RWPE2 (cell line): ENCODE measurements around the gene ATXN3L.

Experiments used
- ATAC-seq: fragments of 200-7000 bp; cut with Tn5 transposase; 3 replicates; pipeline ENCODE4 v1.9.1; 2021; ENCODE audit warnings: low read depth
- DNase-seq: peaks from one replicate; pipeline ENCODE4 v3.0.0-alpha.2; 2020; ENCODE audit warnings: low spot score
- H3K27ac ChIP-seq: fragments of 450-650 bp; 2 replicates; pipeline ENCODE4 v1.5.1; 2017; ENCODE audit warnings: mild to moderate bottlenecking; ENCODE audit not compliant: poor library complexity, severe bottlenecking
- H3K27me3 ChIP-seq: fragments of 250-450 bp; sonication (Bioruptor Pico); 2 replicates; pipeline ENCODE4 v1.5.1; 2021; ENCODE audit warnings: mild to moderate bottlenecking, moderate library complexity; ENCODE audit not compliant: insufficient read depth, poor library complexity, severe bottlenecking
- H3K36me3 ChIP-seq: fragments of 250-450 bp; sonication (Bioruptor Pico); 2 replicates; pipeline ENCODE4 v1.5.1; 2020; ENCODE audit warnings: low read depth, mild to moderate bottlenecking, moderate library complexity
- H3K4me1 ChIP-seq: fragments of 250-450 bp; sonication (Bioruptor Pico); 2 replicates; pipeline ENCODE4 v1.5.1; 2021; ENCODE audit warnings: mild to moderate bottlenecking, moderate library complexity; ENCODE audit not compliant: insufficient read depth, poor library complexity, severe bottlenecking
- H3K4me3 ChIP-seq: fragments of 250-450 bp; sonication (Bioruptor Pico); 2 replicates; pipeline ENCODE4 v1.5.1; 2021; ENCODE audit warnings: mild to moderate bottlenecking, moderate library complexity; ENCODE audit not compliant: severe bottlenecking
- H3K9me3 ChIP-seq: fragments of 250-450 bp; sonication (Bioruptor Pico); 2 replicates; pipeline ENCODE4 v1.5.1; 2021; ENCODE audit warnings: mild to moderate bottlenecking, moderate library complexity; ENCODE audit not compliant: severe bottlenecking
- CTCF ChIP-seq: fragments of 450-650 bp; IDR thresholded peaks from one replicate; pipeline ENCODE4 v1.5.1; 2017; ENCODE audit warnings: mild to moderate bottlenecking, moderate library complexity; ENCODE audit not compliant: poor library complexity, severe bottlenecking

ATXN3L gene

GRCh38 chrX:13364230-13364857, 44.5 kb upstream of the ATXN3L start:
- no peak overlapping the region for H3K4me3 ChIP-seq
- H3K27me3 ChIP-seq, result no peaks in the 10 kb centered on the region
- no peaks in the 10 kb centered on the region for H3K4me1 ChIP-seq
- no peaks in the 10 kb centered on the region for H3K36me3 ChIP-seq
- ATAC-seq (no peak), DNase-seq (no peak)
- H3K27ac ChIP-seq, result no peak overlapping the region
- TF ChIP-seq CTCF, result no peak
- no peaks in the 10 kb centered on the region for H3K9me3 ChIP-seq

- ATAC-seq (no peak), DNase-seq (no peak)
- Histone ChIP-seq H3K36me3 (no peaks in the 10 kb centered on the region), H3K4me1 (peaks cover 11% of the 10 kb centered on the region), H3K27me3 (no peaks in the 10 kb centered on the region), H3K27ac (no peak overlapping the region), H3K9me3 (no peaks in the 10 kb centered on the region), H3K4me3 (no peak overlapping the region)
- TF ChIP-seq CTCF, result no peak
These were observed 40.3 kb upstream of the ATXN3L start for GRCh38 chrX:13360146-13360545.

- DNase-seq (no peak), ATAC-seq (peak; percentile 74; the same call in 2 of the 3 replicates)
- Histone ChIP-seq H3K4me3 (no peak overlapping the region), H3K27me3 (no peaks in the 10 kb centered on the region), H3K27ac (peak overlapping the region; percentile 54), H3K36me3 (no peaks in the 10 kb centered on the region), H3K4me1 (peaks cover 11% of the 10 kb centered on the region), H3K9me3 (no peaks in the 10 kb centered on the region)
- TF ChIP-seq CTCF, result no peak
These were observed 38.1 kb upstream of the ATXN3L start for GRCh38 chrX:13357925-13358324.

- Histone ChIP-seq H3K4me3 (no peak overlapping the region), H3K27me3 (no peaks in the 10 kb centered on the region), H3K27ac (no peak overlapping the region), H3K36me3 (no peaks in the 10 kb centered on the region), H3K9me3 (no peaks in the 10 kb centered on the region), H3K4me1 (peaks cover 2% of the 10 kb centered on the region)
- ATAC-seq, result no peak
- TF ChIP-seq CTCF, result no peak
- no peak for DNase-seq
These were observed 26.8 kb upstream of the ATXN3L start for GRCh38 chrX:13346646-13347045.

GRCh38 chrX:13345438-13345837, 25.6 kb upstream of the ATXN3L start:
- no peaks in the 10 kb centered on the region for H3K27me3 ChIP-seq
- H3K4me1 ChIP-seq, result peaks cover 8% of the 10 kb centered on the region
- H3K36me3 ChIP-seq, result no peaks in the 10 kb centered on the region
- DNase-seq, result no peak
- no peak overlapping the region for H3K27ac ChIP-seq
- H3K4me3 ChIP-seq, result no peak overlapping the region
- no peak for ATAC-seq
- TF ChIP-seq CTCF, result no peak
- H3K9me3 ChIP-seq, result no peaks in the 10 kb centered on the region
